NCI-H446 treated with DMSO at 0.1 percent for 48 hours (cell line): ENCODE measurements around the gene OSBPL2.

ENCODE experiments used
- DNase-seq: peaks from one replicate; lab custom pipeline; 2025; lab: John Stamatoyannopoulos, UW

The OSBPL2 gene

DNA sequence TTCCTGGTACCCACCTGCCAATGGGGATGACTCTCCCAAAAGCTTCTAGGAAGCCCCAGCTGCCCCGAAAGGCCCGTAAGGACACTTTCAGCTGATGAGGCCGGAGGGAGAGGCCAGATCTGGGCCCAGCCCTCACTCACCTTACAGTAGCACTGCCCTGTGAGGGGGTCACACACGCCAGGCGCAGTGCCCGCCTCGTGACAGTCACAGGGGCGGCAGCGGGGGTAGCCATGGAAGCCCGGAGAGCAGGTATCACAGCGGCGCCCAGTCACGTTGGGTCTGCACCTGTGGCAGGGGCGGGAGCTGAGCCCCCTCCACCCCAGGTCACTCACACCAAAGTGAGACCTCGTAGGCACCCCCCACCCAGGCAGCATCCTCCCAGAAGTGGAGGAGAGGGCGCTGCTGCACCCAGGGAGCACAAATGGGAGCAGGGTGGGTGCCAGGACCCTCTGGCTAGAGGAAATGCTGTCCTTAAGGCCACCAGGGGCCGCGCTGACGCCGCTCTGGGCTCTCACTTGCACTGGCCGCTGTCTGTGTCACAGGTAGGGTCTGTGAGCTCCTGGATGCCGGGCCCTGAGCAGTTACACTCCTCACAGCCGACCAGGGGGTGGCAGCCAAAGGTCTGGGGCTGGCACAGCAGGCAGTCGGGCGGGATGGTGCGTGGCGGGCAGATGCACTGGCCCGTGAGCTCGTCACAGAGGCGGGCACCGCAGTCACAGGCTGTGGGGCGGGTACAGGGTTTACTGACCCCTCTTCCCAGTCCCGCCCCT, 89.6 kb downstream of the OSBPL2 start:
- DNase-seq = no peak

DNA sequence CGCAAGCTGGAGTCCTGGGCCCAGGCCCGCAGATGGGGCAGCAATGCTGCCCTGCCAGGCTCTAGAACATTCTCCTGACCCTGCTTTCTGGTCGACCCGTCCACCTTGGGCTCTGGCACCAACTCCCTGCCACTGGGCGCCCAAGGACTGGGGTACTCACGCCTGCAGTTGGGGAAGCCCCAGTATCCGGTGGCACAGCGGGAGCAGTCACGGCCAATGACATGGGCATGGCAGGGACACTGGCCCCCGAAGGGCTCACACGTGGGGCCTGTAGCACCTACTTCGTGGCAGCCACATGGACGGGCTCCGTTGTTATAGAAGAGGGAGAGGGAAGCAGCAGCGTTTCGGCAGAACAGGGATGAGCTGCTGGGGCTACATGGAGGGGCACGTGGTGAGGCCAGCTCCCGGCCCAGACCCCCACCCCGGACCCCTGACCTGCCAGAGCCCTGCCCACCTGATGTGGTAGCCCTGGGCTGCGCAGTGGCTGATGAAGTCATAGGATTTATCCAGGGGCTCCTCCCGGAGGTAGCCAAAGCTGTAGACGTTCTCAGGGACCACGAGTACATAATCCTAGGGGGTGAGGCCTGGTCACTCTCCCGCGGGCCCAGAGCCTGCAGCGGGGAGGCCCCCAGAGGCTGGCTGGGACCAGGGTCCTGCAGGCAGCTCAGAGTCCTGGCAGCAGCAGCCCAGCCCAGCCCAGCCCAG, 90.5 kb downstream of the OSBPL2 start:
- no peak for DNase-seq

DNA sequence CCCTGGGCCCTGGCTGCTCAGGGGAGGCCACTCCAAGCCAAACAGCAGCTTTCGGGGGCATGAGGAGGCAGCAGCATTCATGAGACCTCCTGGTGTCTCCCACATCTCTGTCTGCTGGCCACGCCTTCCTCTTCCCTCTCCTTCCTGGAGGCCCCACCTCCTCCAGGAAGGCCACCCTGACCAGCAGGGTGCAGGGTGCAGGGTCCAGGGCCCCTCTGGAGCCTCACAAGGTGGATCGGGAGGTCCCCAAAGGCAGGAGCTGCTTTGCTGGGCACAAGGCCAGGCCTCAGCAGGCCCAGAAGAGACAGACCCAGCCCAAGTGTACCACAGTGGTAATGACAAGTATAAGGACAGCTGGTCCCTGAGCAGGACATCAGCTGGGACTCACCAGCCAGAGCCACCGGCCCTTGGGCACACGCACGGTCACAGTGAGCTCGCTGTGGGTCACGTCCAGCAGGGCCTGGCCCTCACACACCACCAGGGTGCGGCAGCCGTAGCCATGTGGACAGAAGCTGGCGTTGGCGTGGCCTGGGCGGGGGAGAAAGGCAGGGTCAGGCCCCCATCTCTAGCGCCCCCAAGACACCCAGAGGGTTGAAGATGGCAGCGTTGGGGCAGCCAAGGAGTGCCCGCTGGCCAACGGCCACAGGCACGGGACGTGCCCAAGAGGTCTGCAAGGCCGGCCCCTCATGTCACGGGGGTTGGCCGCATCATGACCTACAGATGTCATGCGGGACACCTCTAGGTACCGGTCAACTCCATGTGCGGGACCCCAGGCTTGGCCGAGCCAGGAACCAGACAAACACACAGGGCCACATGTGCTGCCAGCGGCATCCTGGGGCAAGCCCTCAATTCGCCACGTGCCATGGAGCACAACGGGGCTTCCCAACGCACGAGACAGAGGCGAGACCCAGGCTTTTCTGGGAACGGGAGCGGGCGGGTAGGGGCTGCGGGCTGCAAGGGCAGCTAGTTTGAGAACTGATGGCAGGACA, 91.4 kb downstream of the OSBPL2 start:
- no peak for DNase-seq

GRCh38 chr20:62330576-62331317, 92.4 kb downstream of the OSBPL2 start:
- DNase-seq = no peak

DNA sequence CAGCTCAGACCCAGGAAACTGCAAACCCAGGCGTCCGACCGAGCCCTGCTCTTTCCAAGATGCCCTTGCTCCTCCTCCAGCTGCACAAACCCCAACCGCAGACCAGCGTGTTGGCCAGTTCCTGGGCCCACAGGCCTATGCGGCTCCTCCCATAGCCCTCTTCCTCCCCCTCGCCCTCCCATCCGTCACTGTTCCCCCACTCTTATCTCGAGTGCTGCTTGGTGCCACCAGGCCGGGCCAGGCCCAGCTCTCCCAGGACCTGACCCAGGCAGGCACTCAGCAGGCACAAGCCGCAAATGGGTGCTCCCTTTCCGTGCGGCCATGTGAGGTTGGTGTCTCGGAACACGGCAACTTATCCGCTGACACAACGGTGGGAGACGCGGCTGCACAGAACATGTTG, 93.0 kb downstream of the OSBPL2 start:
- DNase-seq = no peak

- DNase-seq = no peak
Observed at GRCh38 chr20:62332421-62332820, 94.1 kb downstream of the OSBPL2 start.

- DNase-seq = no peak
Observed at GRCh38 chr20:62332989-62333819, 94.9 kb downstream of the OSBPL2 start.

DNA sequence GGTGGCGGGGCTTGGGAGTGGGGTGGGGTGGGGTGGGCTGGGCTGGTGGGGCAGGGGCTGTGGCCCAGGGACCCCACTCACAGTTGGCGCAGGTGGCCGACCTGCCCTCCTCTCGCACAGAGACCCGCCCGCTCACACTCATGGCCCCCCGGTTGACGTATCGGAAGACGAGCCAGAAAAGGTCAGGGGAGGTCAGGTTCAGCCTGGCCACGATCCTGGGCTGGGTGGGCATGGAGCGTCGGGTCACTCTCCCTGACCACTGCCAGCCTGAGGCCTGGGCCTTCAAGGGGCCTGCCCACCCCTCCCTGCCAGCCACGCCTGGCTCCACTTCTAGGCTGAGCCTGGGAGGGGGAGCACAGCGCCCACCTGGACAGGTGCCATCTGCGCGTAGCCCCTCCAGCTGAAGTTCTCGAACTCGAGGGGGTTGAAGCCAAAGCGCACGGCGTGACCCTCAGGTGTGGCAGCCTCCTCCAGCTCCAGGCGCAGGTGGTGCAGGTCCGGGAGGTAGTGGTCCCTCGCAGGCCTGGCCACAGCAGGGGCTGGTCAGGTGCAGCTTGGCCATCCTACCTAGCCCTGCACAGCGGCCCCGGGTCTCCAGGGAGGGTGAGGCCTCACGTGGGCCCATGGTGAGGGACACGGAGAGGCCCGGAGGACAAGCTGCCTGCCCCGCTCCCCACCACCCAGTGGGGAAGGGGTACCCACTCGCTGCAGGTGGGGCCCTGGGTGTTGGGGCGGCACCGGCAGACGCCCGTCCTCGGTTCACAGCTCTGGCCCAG, 95.7 kb downstream of the OSBPL2 start:
- no peak for DNase-seq

DNA sequence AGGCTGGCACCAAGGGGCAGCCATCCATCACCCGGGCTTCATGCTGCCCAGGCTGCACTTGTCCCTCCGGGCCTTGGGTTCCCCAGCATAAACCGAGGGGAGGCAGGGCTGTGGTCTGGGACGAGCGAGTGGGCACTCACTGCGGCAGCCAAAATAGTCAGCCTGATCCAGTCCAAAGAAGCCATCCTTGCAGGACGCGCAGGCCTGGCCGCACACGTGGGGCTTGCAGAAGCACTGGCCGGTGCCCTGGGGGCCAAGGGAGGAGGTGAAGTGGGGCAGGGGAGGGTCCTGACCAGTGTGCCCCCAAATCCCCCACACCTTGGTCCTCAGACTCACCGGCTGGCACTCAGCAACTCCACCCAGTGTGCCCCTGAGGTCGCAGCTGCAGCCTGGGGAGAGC, 96.6 kb downstream of the OSBPL2 start:
- no peak for DNase-seq

GRCh38 chr20:62335532-62335931, 97.2 kb downstream of the OSBPL2 start:
- DNase-seq = no peak

DNA sequence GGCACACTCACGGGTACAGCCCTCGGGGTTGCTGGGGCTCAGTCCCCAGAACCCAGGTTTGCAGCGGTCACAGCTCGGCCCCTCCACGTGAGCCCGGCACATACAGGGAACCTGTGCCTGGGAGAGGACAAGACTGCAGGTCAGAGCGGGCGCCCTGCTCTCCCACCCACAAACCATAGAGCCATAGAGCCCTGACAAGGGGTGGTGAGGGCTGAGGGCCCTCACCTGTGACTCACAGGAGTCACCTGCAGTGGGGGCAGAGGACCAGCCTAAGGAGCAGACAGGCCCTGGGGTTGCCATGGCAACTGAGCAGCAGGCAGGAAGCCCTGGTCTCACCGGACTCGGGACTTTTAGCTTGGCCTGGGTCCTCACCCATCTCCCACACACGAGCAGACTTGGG, 98.0 kb downstream of the OSBPL2 start:
- no peak for DNase-seq

GRCh38 chr20:62336775-62337557, 98.6 kb downstream of the OSBPL2 start:
- DNase-seq = no peak

DNA sequence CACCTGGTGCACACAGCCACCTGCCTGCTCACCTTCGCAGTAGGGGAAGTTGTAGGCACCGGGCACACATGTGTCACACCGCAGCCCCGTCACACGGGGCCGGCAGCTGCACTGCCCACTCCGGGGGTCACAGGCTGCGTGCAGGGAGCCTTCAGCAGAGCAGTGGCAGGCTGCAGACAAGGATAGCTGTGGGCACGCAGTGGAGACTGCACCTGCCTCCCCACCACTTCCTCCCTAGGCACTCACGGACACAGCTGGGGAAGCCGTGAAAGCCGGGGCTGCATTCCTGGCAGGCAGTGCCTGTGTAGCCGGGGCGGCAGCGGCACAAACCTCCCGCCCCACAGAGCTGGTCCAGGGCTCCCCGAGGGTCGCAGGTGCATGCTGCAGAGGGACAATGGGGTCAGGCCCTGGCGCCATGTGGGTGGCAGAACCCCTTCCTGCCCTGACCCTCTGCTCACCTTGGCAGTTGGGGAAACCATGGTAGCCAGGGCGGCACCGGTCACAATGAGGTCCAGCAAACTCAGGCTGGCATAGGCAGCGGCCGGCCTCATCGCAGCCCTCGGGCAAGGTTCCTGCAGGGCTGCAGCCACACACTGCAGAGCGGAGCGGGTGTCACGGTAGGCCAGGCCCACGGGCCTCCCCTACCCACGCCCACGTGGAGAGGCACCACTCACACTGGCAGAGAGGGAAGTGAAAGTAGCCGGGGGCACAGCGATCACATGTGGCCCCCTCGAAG, 99.4 kb downstream of the OSBPL2 start:
- no peak for DNase-seq

DNA sequence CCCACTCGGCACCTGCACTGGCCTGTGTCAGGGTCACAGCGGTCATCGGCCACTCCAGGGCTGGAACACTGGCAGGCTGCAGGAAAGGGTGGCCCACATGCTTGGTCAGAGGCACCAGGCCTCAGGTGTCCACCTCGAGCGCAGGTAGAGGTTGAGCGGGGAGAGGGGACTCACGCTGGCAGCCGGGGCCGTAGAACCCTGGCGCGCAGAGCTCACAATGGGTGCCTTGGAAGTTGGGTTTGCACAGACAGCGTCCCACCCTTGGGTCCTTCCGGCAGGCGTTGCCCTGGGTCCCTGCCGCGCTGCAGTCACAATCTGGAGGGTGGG, 99.9 kb downstream of the OSBPL2 start:
- DNase-seq = no peak

DNA sequence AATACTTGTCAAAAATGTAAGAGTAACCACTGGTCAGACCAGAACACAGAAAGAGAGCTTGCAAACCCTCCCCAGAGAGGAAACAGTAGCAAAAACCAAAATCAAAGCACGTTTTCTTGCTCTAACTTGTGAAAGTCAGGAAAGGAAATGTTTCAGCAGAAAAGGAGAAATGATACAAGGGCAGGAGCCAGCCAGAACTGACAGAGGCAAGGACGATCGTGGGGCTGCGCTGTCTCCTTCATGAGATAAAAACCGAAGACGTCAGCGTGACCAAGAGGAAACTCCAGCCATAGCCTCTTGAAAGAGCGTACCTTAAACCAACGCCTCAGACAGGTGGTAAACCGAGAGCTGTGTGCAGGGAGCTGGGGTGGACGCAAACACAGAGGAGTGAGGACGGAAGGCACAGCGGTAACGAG, 101.3 kb downstream of the OSBPL2 start:
- DNase-seq = no peak

DNA sequence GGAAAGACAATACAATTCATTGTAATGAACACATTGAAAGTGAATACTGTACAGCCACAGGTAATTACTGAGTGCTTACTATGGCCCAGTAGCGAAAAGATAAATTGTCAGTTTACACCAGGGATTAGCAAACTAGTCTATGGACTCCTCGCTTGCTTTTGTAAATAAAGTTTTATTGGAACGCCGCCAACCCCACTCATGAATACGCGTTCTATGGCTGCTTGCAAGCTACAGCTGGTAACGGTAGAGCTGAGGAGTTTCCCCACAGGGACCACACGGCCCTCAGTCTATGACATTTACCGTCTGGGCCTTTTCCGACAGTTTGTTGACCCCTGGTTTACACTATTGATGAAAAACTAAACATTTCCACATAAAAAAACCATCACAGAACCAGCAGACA, 104.6 kb downstream of the OSBPL2 start:
- no peak for DNase-seq

DNA sequence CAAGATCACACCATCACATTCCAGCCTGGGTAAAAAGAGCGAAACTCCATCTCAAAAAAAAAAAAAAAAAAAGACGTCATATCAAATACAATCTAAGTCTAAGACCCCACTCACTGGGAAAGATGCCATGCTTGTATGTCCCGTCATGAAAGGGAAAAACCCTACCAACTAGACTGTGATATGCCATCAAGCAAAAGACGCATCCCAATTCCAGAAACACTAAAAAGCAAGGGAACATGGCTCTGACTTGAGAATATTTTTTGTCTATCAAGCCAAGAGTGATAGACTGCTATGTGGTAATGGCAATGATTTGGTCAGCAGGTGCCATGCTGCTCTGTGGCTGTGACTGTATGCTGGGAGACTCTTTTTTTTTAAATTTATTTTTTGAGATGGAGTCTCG, 105.8 kb downstream of the OSBPL2 start:
- DNase-seq = no peak

DNA sequence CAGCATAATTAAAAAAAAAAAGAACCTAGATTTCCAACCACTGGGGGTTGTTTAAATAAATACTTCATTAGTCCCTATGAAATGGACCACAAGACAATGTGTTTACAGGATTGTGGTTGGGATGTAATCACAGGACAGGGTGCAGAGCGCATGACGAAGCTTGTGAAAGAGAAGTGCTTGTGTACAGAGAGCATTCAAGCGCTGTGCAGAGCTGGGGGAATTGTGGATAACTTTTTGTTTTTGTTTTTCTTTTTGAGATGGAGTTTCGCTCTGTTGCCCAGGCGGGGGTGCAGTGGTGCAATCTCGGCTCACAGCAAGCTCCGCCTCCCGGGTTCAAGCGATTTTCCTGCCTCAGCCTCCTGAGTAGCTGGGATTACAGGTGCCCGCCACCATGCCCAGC, 106.5 kb downstream of the OSBPL2 start:
- DNase-seq = no peak
